Astrocyte (in vitro differentiated cells and primary cell): ENCODE data around the gene C4orf51.

Experiments
- CTCF ChIP-seq: IDR thresholded peaks from 2 replicates; pipeline ENCODE4 v1.5.1; 2011; ENCODE audit warnings: low read depth, mild to moderate bottlenecking, inconsistent platforms, low read length, moderate library complexity; ENCODE audit not compliant: insufficient read depth
- EZH2 ChIP-seq: IDR thresholded peaks from 2 replicates; pipeline ENCODE4 v1.6.1; 2012; ENCODE audit warnings: mild to moderate bottlenecking, low read length, inconsistent platforms; ENCODE audit not compliant: insufficient read depth

- TF ChIP-seq CTCF (no peak), EZH2 (no peak)
Measured at GRCh38 chr4:145763399-145763798, 83.5 kb downstream of the C4orf51 start.
